IMR-90 (cell line): ENCODE data around the gene RASGRF2. TPM values are rescaled to one million over a fixed set of nuclear protein-coding genes. Genes with fewer than 3 reads are reported as not detected.

Experiments used
- ATAC-seq: fragments of 200-7000 bp; cut with Tn5 transposase; 2 replicates; pipeline ENCODE4 v1.9.1; 2020; ENCODE audit warnings: low read depth, mild to moderate bottlenecking, moderate library complexity
- BruUV-seq: library from RNA; stranded (reverse); fragments of 400-500 nt; replicated peaks from 2 replicates; lab custom pipeline; 2021; lab: Mats Ljungman, UMichigan
- CTCF ChIA-PET: fragments of 300-600 bp; formaldehyde crosslinking; extraction: SDS; loops from one replicate; lab custom pipeline; 2021; ENCODE audit warnings: antibody characterized with exemption; lab: Yijun Ruan, JAX
- POLR2A ChIA-PET: fragments of 300-600 bp; sonication (Branson Sonifier 250); formaldehyde crosslinking; loops from one replicate; lab custom pipeline; 2022; ENCODE audit warnings: antibody characterized with exemption; ENCODE audit not compliant: unreplicated experiment; lab: Charles Lee
- DNase-seq: peaks from one replicate; pipeline ENCODE4 v3.0.0; 2013
- H2AFZ ChIP-seq: replicated peaks from 2 replicates; pipeline ENCODE3; 2013; ENCODE audit warnings: low read length, mild to moderate bottlenecking; ENCODE audit not compliant: poor library complexity
- H2AK5ac ChIP-seq: 2 replicates; pipeline ENCODE4 v1.6.1; 2013; ENCODE audit warnings: low read depth, low read length, inconsistent platforms
- H2AK9ac ChIP-seq: replicated peaks from 2 replicates; pipeline ENCODE3; 2013; ENCODE audit warnings: mild to moderate bottlenecking, low read depth, low read length, moderate library complexity; ENCODE audit not compliant: poor library complexity
- H2BK120ac ChIP-seq: 2 replicates; pipeline ENCODE4 v1.6.1; 2013; ENCODE audit warnings: low read depth, low read length, inconsistent platforms
- H2BK15ac ChIP-seq: 3 replicates; pipeline ENCODE4 v1.6.1; 2013; ENCODE audit warnings: low read depth, low read length, inconsistent platforms
- H2BK20ac ChIP-seq: 2 replicates; pipeline ENCODE4 v1.6.1; 2013; ENCODE audit warnings: low read depth, mild to moderate bottlenecking, inconsistent platforms, low read length, moderate library complexity
- H2BK5ac ChIP-seq: 2 replicates; pipeline ENCODE4 v1.6.1; 2013; ENCODE audit warnings: mild to moderate bottlenecking, low read depth, low read length, inconsistent platforms; ENCODE audit not compliant: poor library complexity, severe bottlenecking
- H3K14ac ChIP-seq: replicated peaks from 2 replicates; pipeline ENCODE4 v1.6.1; 2013; ENCODE audit warnings: low read depth, low read length, inconsistent platforms
- H3K18ac ChIP-seq: 2 replicates; pipeline ENCODE4 v1.6.1; 2013; ENCODE audit warnings: low read depth, low read length, control low read depth
- H3K23ac ChIP-seq: 2 replicates; pipeline ENCODE4 v1.6.1; 2013; ENCODE audit warnings: low read depth, low read length, inconsistent platforms
- H3K27ac ChIP-seq: 2 replicates; pipeline ENCODE4 v1.5.1; 2013; ENCODE audit warnings: mild to moderate bottlenecking, control low read depth, low read length; ENCODE audit not compliant: insufficient read depth
- H3K27me3 ChIP-seq: 2 replicates; pipeline ENCODE4 v1.6.1; 2013; ENCODE audit warnings: low read length; ENCODE audit not compliant: control insufficient read depth, insufficient read depth
- H3K36me3 ChIP-seq: 2 replicates; pipeline ENCODE4 v1.6.1; 2013; ENCODE audit warnings: low read length, mixed read lengths; ENCODE audit not compliant: control insufficient read depth, insufficient read depth
- H3K4ac ChIP-seq: 2 replicates; pipeline ENCODE4 v1.6.1; 2013; ENCODE audit warnings: low read depth, low read length, inconsistent platforms
- H3K4me1 ChIP-seq: 2 replicates; pipeline ENCODE4 v1.6.1; 2013; ENCODE audit warnings: low read length, mixed read lengths; ENCODE audit not compliant: control insufficient read depth, insufficient read depth
- H3K4me2 ChIP-seq: 2 replicates; pipeline ENCODE4 v1.6.1; 2013; ENCODE audit warnings: low read depth, mild to moderate bottlenecking, control low read depth, low read length, moderate library complexity
- H3K4me3 ChIP-seq: 2 replicates; pipeline ENCODE4 v1.5.1; 2013; ENCODE audit warnings: low read depth, mild to moderate bottlenecking, control low read depth, low read length, moderate library complexity; ENCODE audit not compliant: insufficient read depth
- H3K56ac ChIP-seq: 2 replicates; pipeline ENCODE4 v1.6.1; 2013; ENCODE audit warnings: low read length, inconsistent platforms; ENCODE audit not compliant: insufficient read depth; ENCODE audit errors: extremely low read depth
- H3K79me1 ChIP-seq, 2 experiments: 2 replicates each; pipeline ENCODE4 v1.6.1; 2013; ENCODE audit warnings: low read length in 2 of 2, inconsistent platforms in 1 of 2, low read depth in 1 of 2
- H3K9ac ChIP-seq: 2 replicates; pipeline ENCODE4 v1.6.1; 2013; ENCODE audit warnings: low read depth, low read length, control low read depth
- H3K9me1 ChIP-seq: 2 replicates; pipeline ENCODE4 v1.6.1; 2013; ENCODE audit warnings: low read length, inconsistent platforms; ENCODE audit not compliant: insufficient read depth
- H3K9me3 ChIP-seq: 2 replicates; pipeline ENCODE4 v1.6.1; 2013; ENCODE audit warnings: low read length; ENCODE audit not compliant: control insufficient read depth, insufficient read depth
- H4K20me1 ChIP-seq: 2 replicates; pipeline ENCODE4 v1.6.1; 2013; ENCODE audit warnings: low read length, inconsistent platforms; ENCODE audit not compliant: insufficient read depth
- H4K5ac ChIP-seq: 2 replicates; pipeline ENCODE4 v1.6.1; 2013; ENCODE audit warnings: mild to moderate bottlenecking, low read depth, low read length, control low read depth
- H4K8ac ChIP-seq, 2 experiments: 2 replicates each; pipeline ENCODE4 v1.6.1; 2013; ENCODE audit warnings: low read depth in 2 of 2, low read length in 2 of 2, control low read depth in 1 of 2, inconsistent platforms in 1 of 2
- H4K91ac ChIP-seq: 2 replicates; pipeline ENCODE4 v1.6.1; 2013; ENCODE audit warnings: low read depth, low read length, inconsistent platforms; ENCODE audit not compliant: insufficient read depth
- CHD1 ChIP-seq: IDR thresholded peaks from 2 replicates; pipeline ENCODE4 v1.6.1; 2012; ENCODE audit warnings: low read depth, low read length, improper control_type of control experiment
- MAFK ChIP-seq: IDR thresholded peaks from 2 replicates; pipeline ENCODE4 v1.6.1; 2012; ENCODE audit warnings: low read depth, low read length, improper control_type of control experiment
- MXI1 ChIP-seq: IDR thresholded peaks from 2 replicates; pipeline ENCODE4 v1.6.1; 2012; ENCODE audit warnings: low read depth, mild to moderate bottlenecking, low read length, moderate library complexity, borderline replicate concordance
- RAD21 ChIP-seq: IDR thresholded peaks from 2 replicates; pipeline ENCODE4 v1.6.1; 2012; ENCODE audit warnings: low read length, improper control_type of control experiment
- RFX5 ChIP-seq: IDR thresholded peaks from 2 replicates; pipeline ENCODE4 v1.8.0; 2012; ENCODE audit warnings: low read depth, mild to moderate bottlenecking, low read length, moderate library complexity
- WGBS, 2 experiments: methylation state at CpG; one replicate each; pipeline versions ENCODE4 v1.1.5 to v1.1.7; 2013; ENCODE audit warnings: missing lambda C conversion rate in 2 of 2; ENCODE audit not compliant: insufficient read length in 1 of 2; ENCODE audit errors: extremely low coverage in 2 of 2; 5-methylcytosine and 5-hydroxymethylcytosine counted together
- dilution Hi-C: fragments of 300-500 bp; cut with HindIII; formaldehyde crosslinking; loops from one replicate; pipeline ENCODE4 v1.14.3; 2018; ENCODE audit warnings: low sequenced_read_pairs; ENCODE audit not compliant: unreplicated experiment
- in situ Hi-C: fragments of 300-500 bp; cut with MboI; formaldehyde crosslinking; loops from 3 replicates; pipeline ENCODE4 v1.14.3; 2019; ENCODE audit warnings: low sequenced_read_pairs, inconsistent platforms, mixed read lengths
- intact Hi-C: fragments of 100-400 bp; cut with micrococcal nuclease; formaldehyde crosslinking; loops from 2 replicates; pipeline ENCODE4 v1.10.0; 2022
- polyA plus RNA-seq, 3 experiments: library from polyadenylated mRNA; depleted of rRNA; stranded (reverse); fragments of >200 nt; gene quantifications; 2 replicates each; pipeline ENCODE4 v1.2.3, GENCODE V29; 2012; ENCODE audit warnings: low replicate concordance in 1 of 3
- total RNA-seq: library from RNA; depleted of rRNA; stranded (reverse); fragments of >200 nt; gene quantifications from 2 replicates; pipeline ENCODE4 v1.2.3, GENCODE V29; 2012

The RASGRF2 gene
- total and polyA plus RNA-seq, 2 of the 4 experiments (the other 2 are of a cell fraction): 2.9 to 5.0 TPM

DNA sequence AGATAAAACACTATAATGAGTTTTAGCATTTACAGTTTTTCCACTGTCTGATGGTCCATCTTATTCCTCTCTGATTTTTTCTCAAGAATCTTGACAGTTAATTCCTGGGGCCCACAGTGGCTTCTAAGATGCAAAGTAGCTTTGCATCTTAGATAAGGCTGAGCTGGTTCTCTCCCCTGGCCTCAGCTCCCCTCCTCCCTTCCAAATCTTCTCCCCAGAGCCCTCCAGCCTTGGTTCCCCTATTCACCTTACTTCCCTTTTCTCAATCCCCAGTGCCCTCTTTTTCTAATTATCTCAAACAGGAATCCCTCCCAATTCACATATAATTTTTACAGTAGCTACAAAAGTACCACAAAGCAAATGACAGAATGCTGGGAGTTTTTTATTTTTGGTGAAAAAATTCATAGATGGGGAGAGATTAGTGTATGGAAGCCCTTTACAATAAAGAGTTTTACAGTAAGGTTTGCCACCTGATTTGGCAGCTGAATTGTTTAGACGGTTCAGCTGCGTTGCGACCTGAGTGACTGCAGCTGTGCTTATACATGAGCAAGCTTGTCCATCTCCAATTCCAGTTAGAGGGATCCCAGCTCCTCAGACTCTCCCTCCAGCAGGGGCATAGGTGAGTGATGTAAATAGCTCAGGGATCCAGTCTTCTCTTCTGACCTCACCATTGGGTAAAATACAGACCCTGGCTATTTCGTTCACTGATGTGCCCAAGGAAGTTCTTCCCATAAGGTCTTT, 221.6 kb downstream of the RASGRF2 start:
- no peak overlapping the region for H2AK5ac ChIP-seq
- no TSS peak for BruUV-seq
- ATAC-seq (no peak), DNase-seq (no peak)
- in situ Hi-C loops (no loop called here), intact Hi-C loops (no loop called here), dilution Hi-C loops (no loop called here)
- H2BK15ac ChIP-seq: no peak overlapping the region
- no peaks in the 10 kb centered on the region for H3K27me3 ChIP-seq
- H2AK9ac ChIP-seq: no peak overlapping the region
- no peak overlapping the region for H3K18ac ChIP-seq
- no peak overlapping the region for H2BK20ac ChIP-seq
- H4K5ac ChIP-seq: no peak overlapping the region
- H3K4me3 ChIP-seq: no peak overlapping the region
- H4K8ac ChIP-seq: no peak overlapping the region
- H3K9me1 ChIP-seq: 0 out of 2 replicates have a peak, but pooled peaks cover 3% of the 10 kb centered on the region
- H3K9ac ChIP-seq: no peak overlapping the region
- no peak overlapping the region for H2BK5ac ChIP-seq
- no peak overlapping the region for H3K23ac ChIP-seq
- no peak overlapping the region for H3K56ac ChIP-seq
- H3K27ac ChIP-seq: no peak overlapping the region
- H3K4me2 ChIP-seq: no peak overlapping the region
- no peaks in the 10 kb centered on the region for H3K4me1 ChIP-seq
- ChIA-PET CTCF (no interaction called here), POLR2A (no interaction called here)
- H4K20me1 ChIP-seq: no peaks in the 10 kb centered on the region
- H3K36me3 ChIP-seq: peaks cover 6% of the 10 kb centered on the region; the same call in 1 of the 2 replicates
- no peak overlapping the region for H2BK120ac ChIP-seq
- TF ChIP-seq RFX5: no peak
- TF ChIP-seq MAFK: no peak
- TF ChIP-seq CHD1: no peak
- TF ChIP-seq MXI1: no peak
- no peak for TF ChIP-seq RAD21
- no peak overlapping the region for H3K14ac ChIP-seq
- H3K4ac ChIP-seq: no peak overlapping the region
- no peak overlapping the region for H4K91ac ChIP-seq
- H3K9me3 ChIP-seq: no peaks in the 10 kb centered on the region
- no peak overlapping the region for H2AFZ ChIP-seq
- no peaks in the 10 kb centered on the region for H3K79me1 ChIP-seq
- 63% methylated on average over 3 of the region's 4 CpGs; no CpG with 5 or more reads in 1 of the 2 experiments for WGBS, 2 experiments
